ENCODE measurements around the gene TIMM50.

DNA sequence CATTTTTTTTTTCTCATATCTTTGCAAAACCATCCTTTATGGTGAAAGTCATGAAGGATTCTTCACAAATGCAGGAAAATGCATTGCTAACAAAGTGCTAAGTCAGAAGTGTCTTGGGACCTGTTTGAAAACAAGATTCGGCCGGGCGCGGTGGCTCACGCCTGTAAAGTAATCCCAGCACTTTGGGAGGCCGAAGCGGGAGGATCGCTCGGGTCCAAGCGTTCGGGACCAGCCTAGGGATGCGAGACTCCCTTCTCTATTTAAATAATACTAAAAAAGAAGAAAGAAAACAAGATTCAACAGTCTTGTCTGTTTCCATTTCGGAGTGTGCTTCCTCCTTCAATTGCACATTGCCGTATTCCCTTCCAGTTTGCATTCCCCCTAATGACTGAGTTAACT is 51.2 kb downstream of the TIMM50 start:
- TF ChIP-seq TAF1 (IDR thresholded peaks at IDR 0.05; ENCODE audit: low read depth, low read length): no peak
- TF ChIP-seq POLR2AphosphoS5 (IDR thresholded peaks at IDR 0.05; ENCODE audit: low read depth, low read length): no peak
- no peak for TF ChIP-seq PAX5 (IDR thresholded peaks at IDR 0.05; ENCODE audit: insufficient read depth, low read length, severe bottlenecking)
- no peak for TF ChIP-seq POLR2A (IDR thresholded peaks at IDR 0.05; ENCODE audit: low read depth, low read length)
- no peak for TF ChIP-seq SPI1 (IDR thresholded peaks at IDR 0.05; ENCODE audit: low read depth, low read length)

Data from GM12891 (cell line).